ENCODE data around the gene CTDP1.

Gene CTDP1

GRCh38 chr18:79787527-79787864 lies 107.9 kb downstream of the CTDP1 start:
- no peaks in the 10 kb centered on the region for H3K36me3 ChIP-seq (ENCODE audit: control insufficient read depth in 4 of 4, insufficient read depth in 4 of 4, low read length in 3 of 4)
- 88% methylated on average over 13 of the region's 16 CpGs for WGBS (ENCODE audit: insufficient coverage)
- DNase-seq, result no peak
- H3K9me3 ChIP-seq (ENCODE audit: control extremely low read depth in 1 of 5, control insufficient read depth in 4 of 5, insufficient read depth in 2 of 5, low read depth in 1 of 5, low read length in 4 of 5), result no peaks in the 10 kb centered on the region
- POLR2A ChIA-PET, result no interaction called here
- H3K4me1 ChIP-seq (ENCODE audit: control extremely low read depth in 1 of 4, control insufficient read depth in 4 of 4, insufficient read depth in 4 of 4, low read length in 3 of 4), result peaks cover 13 to 50% (median 49%) of the 10 kb centered on the region in 4 experiments
- H3K27me3 ChIP-seq (replicated peaks in 2 of 5; ENCODE audit: control insufficient read depth in 4 of 5, insufficient read depth in 5 of 5, low read length in 4 of 5), result peaks cover 0 to 63% (median 10%) of the 10 kb centered on the region in 5 experiments
- no peak overlapping the region for H3K27ac ChIP-seq (ENCODE audit: insufficient read depth in 1 of 2, low read depth in 1 of 2, low read length in 2 of 2, poor library complexity in 1 of 2, severe bottlenecking in 2 of 2)
- CTCF ChIA-PET, result interaction anchor here (1.3 kb wide), 1 partner anchor 202 kb away, joined by 3 read pairs; no protein-coding TSS in a partner anchor
- peak overlapping the region in 1 of 7 experiments; percentile 42 for H3K4me3 ChIP-seq (ENCODE audit: control insufficient read depth in 1 of 7, extremely low read depth in 1 of 7, insufficient read depth in 4 of 7, low read depth in 2 of 7, low read length in 6 of 7)

- 5% methylated on average over 95 of the region's 106 CpGs for WGBS (ENCODE audit: insufficient coverage)
- H3K27me3 ChIP-seq (replicated peaks in 2 of 5; ENCODE audit: control insufficient read depth in 4 of 5, insufficient read depth in 5 of 5, low read length in 4 of 5), result peaks cover 0 to 63% (median 10%) of the 10 kb centered on the region in 5 experiments
Observed at GRCh38 chr18:79787865-79788733, 108.5 kb downstream of the CTDP1 start.

DNA sequence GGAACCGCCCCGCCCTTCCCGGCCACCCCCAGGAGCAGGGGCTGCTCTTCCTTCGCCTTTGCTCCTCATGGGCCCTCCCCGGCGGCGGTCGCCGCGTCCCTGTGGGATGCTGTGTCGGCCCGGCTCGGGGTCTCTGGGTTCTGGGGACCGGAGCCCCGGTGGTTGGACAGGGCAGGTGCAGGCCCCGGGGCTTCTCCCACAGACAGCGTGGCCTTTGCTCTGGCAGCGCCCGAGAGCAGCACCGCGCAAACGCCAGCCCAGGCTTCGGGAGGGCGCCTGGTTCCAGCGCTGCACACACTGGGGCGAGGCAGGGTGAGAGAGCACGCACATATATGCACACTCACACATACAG lies 109.1 kb downstream of the CTDP1 start:
- H3K27ac ChIP-seq (ENCODE audit: insufficient read depth in 1 of 2, low read depth in 1 of 2, low read length in 2 of 2, poor library complexity in 1 of 2, severe bottlenecking in 2 of 2), result no peak overlapping the region
- CTCF ChIA-PET, result no interaction called here
- peaks cover 16 to 61% (median 59%) of the 10 kb centered on the region in 4 experiments for H3K4me1 ChIP-seq (ENCODE audit: control extremely low read depth in 1 of 4, control insufficient read depth in 4 of 4, insufficient read depth in 4 of 4, low read length in 3 of 4)
- peak in 2 of 3 donors; percentile 33 to 38 for DNase-seq
- POLR2A ChIA-PET, result no interaction called here
- 65% methylated on average over 22 of the region's 27 CpGs for WGBS (ENCODE audit: insufficient coverage)
- peak overlapping the region in 1 of 7 experiments; percentile 42 for H3K4me3 ChIP-seq (ENCODE audit: control insufficient read depth in 1 of 7, extremely low read depth in 1 of 7, insufficient read depth in 4 of 7, low read depth in 2 of 7, low read length in 6 of 7)
- peaks cover 0 to 60% (median 10%) of the 10 kb centered on the region in 5 experiments for H3K27me3 ChIP-seq (replicated peaks in 2 of 5; ENCODE audit: control insufficient read depth in 4 of 5, insufficient read depth in 5 of 5, low read length in 4 of 5)
- no peaks in the 10 kb centered on the region for H3K9me3 ChIP-seq (ENCODE audit: control extremely low read depth in 1 of 5, control insufficient read depth in 4 of 5, insufficient read depth in 2 of 5, low read depth in 1 of 5, low read length in 4 of 5)
- H3K36me3 ChIP-seq (ENCODE audit: control insufficient read depth in 4 of 4, insufficient read depth in 4 of 4, low read length in 3 of 4), result no peaks in the 10 kb centered on the region

More at GRCh38 chr18:79787865-79788733, 108.5 kb downstream of the CTDP1 start:
- Histone ChIP-seq H3K36me3 (ENCODE audit: control insufficient read depth in 4 of 4, insufficient read depth in 4 of 4, low read length in 3 of 4) (no peaks in the 10 kb centered on the region), H3K4me3 (ENCODE audit: control insufficient read depth in 1 of 7, extremely low read depth in 1 of 7, insufficient read depth in 4 of 7, low read depth in 2 of 7, low read length in 6 of 7) (peak overlapping the region in 4 of 7 experiments; percentile 5 to 46 (median 39)), H3K27ac (ENCODE audit: insufficient read depth in 1 of 2, low read depth in 1 of 2, low read length in 2 of 2, poor library complexity in 1 of 2, severe bottlenecking in 2 of 2) (no peak overlapping the region), H3K9me3 (ENCODE audit: control extremely low read depth in 1 of 5, control insufficient read depth in 4 of 5, insufficient read depth in 2 of 5, low read depth in 1 of 5, low read length in 4 of 5) (no peaks in the 10 kb centered on the region), H3K4me1 (ENCODE audit: control extremely low read depth in 1 of 4, control insufficient read depth in 4 of 4, insufficient read depth in 4 of 4, low read length in 3 of 4) (peaks cover 16 to 56% (median 55%) of the 10 kb centered on the region in 4 experiments)
- CTCF ChIA-PET, result interaction anchor here (1.3 kb wide), 1 partner anchor 201 kb away, joined by 3 read pairs; no protein-coding TSS in a partner anchor
- peak in 2 of 3 donors; percentile 21 to 43 for DNase-seq
- POLR2A ChIA-PET, result no interaction called here

DNA sequence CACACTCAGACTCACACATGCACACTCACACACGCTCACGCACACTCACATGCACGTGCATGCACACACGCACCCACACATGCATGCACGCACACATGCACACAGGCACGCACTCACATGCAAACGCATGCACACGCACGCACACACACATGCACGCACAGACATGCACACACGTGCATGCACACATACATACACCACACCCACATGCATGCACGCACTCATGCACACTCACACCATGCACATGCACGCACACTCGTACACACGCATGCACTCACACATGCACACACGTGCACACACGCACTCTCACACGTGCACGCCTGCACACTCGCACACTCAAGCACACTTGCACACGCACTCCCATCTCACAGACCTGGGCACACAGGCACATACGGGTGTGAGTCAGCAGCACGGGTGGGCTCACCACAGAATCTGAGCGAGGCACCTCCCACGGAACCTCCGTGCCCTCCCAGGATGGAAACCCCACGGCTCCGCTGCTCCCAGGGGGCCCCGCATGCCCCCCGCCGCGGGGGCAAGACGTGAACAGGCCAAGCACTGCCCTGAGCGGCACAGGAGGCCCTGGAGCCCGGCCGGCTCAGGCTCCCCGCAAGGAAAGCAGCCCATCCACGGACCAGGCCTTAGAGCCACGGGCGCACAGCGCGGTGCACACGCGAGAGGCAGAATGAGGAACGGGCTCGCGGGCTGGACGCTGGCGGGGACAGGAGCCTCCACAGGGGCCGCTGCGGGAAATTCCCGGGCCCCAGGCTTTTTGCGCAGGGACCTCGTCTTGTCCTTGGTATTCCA lies 109.7 kb downstream of the CTDP1 start:
- Histone ChIP-seq H3K4me3 (ENCODE audit: control insufficient read depth in 1 of 7, extremely low read depth in 1 of 7, insufficient read depth in 4 of 7, low read depth in 2 of 7, low read length in 6 of 7) (no peak overlapping the region), H3K27me3 (replicated peaks in 2 of 5; ENCODE audit: control insufficient read depth in 4 of 5, insufficient read depth in 5 of 5, low read length in 4 of 5) (peaks cover 0 to 54% (median 10%) of the 10 kb centered on the region in 5 experiments), H3K36me3 (ENCODE audit: control insufficient read depth in 4 of 4, insufficient read depth in 4 of 4, low read length in 3 of 4) (no peaks in the 10 kb centered on the region), H3K27ac (ENCODE audit: insufficient read depth in 1 of 2, low read depth in 1 of 2, low read length in 2 of 2, poor library complexity in 1 of 2, severe bottlenecking in 2 of 2) (no peak overlapping the region), H3K9me3 (ENCODE audit: control extremely low read depth in 1 of 5, control insufficient read depth in 4 of 5, insufficient read depth in 2 of 5, low read depth in 1 of 5, low read length in 4 of 5) (no peaks in the 10 kb centered on the region), H3K4me1 (ENCODE audit: control extremely low read depth in 1 of 4, control insufficient read depth in 4 of 4, insufficient read depth in 4 of 4, low read length in 3 of 4) (peaks cover 16 to 66% (median 60%) of the 10 kb centered on the region in 4 experiments)
- ChIA-PET POLR2A (no interaction called here), CTCF (no interaction called here)
- DNase-seq, result no peak
- WGBS (ENCODE audit: insufficient coverage), result 97% methylated on average over 47 of the region's 54 CpGs

GRCh38 chr18:79789901-79790890 lies 110.6 kb downstream of the CTDP1 start:
- H3K9me3 ChIP-seq (ENCODE audit: control extremely low read depth in 1 of 5, control insufficient read depth in 4 of 5, insufficient read depth in 2 of 5, low read depth in 1 of 5, low read length in 4 of 5), result no peaks in the 10 kb centered on the region
- peak overlapping the region in 1 of 7 experiments; percentile 25 for H3K4me3 ChIP-seq (ENCODE audit: control insufficient read depth in 1 of 7, extremely low read depth in 1 of 7, insufficient read depth in 4 of 7, low read depth in 2 of 7, low read length in 6 of 7)
- ChIA-PET CTCF (interaction anchor here (1.0 kb wide), 1 partner anchor 186 kb away, joined by 3 read pairs; no protein-coding TSS in a partner anchor), POLR2A (interaction anchor here (0.5 to 1.4 kb wide), 2 partner anchors 154 to 195 kb away, joined by 4 to 5 read pairs; no protein-coding TSS in a partner anchor)
- H3K36me3 ChIP-seq (ENCODE audit: control insufficient read depth in 4 of 4, insufficient read depth in 4 of 4, low read length in 3 of 4), result no peaks in the 10 kb centered on the region
- peaks cover 0 to 45% (median 10%) of the 10 kb centered on the region in 5 experiments for H3K27me3 ChIP-seq (replicated peaks in 2 of 5; ENCODE audit: control insufficient read depth in 4 of 5, insufficient read depth in 5 of 5, low read length in 4 of 5)
- H3K4me1 ChIP-seq (ENCODE audit: control extremely low read depth in 1 of 4, control insufficient read depth in 4 of 4, insufficient read depth in 4 of 4, low read length in 3 of 4), result peaks cover 16 to 68% (median 62%) of the 10 kb centered on the region in 4 experiments
- DNase-seq, result peak in 2 of 3 donors; percentile 60 to 67
- H3K27ac ChIP-seq (ENCODE audit: insufficient read depth in 1 of 2, low read depth in 1 of 2, low read length in 2 of 2, poor library complexity in 1 of 2, severe bottlenecking in 2 of 2), result no peak overlapping the region
- WGBS (ENCODE audit: insufficient coverage), result 73% methylated on average over 35 of the region's 46 CpGs
